ENCODE results near the gene MAGEB16. TPM values are rescaled to one million over a fixed set of nuclear protein-coding genes. Genes with fewer than 3 reads are reported as not detected.

The MAGEB16 gene
- total RNA-seq, 1 experiment from 2014 or later, result not detected

DNA sequence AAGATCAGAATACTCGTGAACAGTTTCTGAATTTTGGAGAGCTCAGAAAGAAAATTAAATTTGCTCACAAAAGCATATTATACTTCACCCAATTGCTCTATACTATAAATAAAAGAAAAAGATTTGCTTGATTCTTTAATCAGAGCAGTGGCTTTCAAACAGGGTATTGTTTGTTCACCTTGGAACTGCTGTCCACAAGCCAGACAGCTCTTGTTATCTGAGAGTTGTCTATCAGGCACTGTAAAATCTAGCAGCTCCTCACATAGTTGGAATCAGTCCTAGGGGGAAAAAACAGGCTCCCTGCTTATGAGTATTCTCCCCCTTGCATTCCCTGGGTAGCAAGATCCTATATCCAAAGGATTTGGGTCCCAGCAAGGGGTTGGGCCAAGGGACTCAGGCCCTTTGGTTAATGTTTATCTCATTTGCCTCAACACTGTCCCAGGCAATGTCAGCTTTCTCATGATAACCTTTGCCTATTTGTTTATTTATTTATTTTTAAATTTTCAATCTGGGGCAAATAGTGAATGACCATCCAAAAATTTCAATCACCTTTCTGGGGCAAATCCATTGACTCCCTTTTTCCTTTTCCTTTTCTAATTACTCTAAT is 24.1 kb upstream of the MAGEB16 start:
- intact Hi-C loops (cut with micrococcal nuclease), result no loop called here
- Histone ChIP-seq H4K20me1 (ENCODE audit: insufficient read depth) (no peaks in the 10 kb centered on the region), H3K4me3 (replicated peaks in 1 of 2; ENCODE audit: low read depth in 1 of 2, low read length in 2 of 2) (no peak overlapping the region), H3K4me1 (ENCODE audit: control insufficient read depth in 1 of 2, insufficient read depth in 2 of 2, low read length in 2 of 2) (no peaks in the 10 kb centered on the region), H3K27ac (ENCODE audit: low read depth, low read length) (no peak overlapping the region), H3K9ac (ENCODE audit: low read length) (no peak overlapping the region), H3K36me3 (ENCODE audit: control insufficient read depth in 1 of 2, insufficient read depth in 2 of 2, low read length in 2 of 2) (no peaks in the 10 kb centered on the region), H2AFZ (ENCODE audit: low read depth, low read length, poor library complexity, severe bottlenecking) (no peak overlapping the region), H3K9me3 (ENCODE audit: control insufficient read depth in 1 of 2, insufficient read depth in 1 of 2, low read depth in 1 of 2, low read length in 2 of 2) (no peaks in the 10 kb centered on the region), H3K9me2 (ENCODE audit: insufficient read depth) (no peaks in the 10 kb centered on the region), H3K4me2 (ENCODE audit: low read length) (no peak overlapping the region), H3K27me3 (ENCODE audit: insufficient read depth, low read length) (no peaks in the 10 kb centered on the region), H3K79me2 (ENCODE audit: insufficient read depth, low read length) (no peaks in the 10 kb centered on the region)
- ChIA-PET CTCF (no interaction called here), RAD21 (ENCODE audit: low non-redundant PET in 1 of 2, low total read pairs in 2 of 2, uncharacterized antibody in 2 of 2, unreplicated experiment in 2 of 2) (no interaction called here), POLR2A (no interaction called here)
- TF ChIP-seq POLR2A (IDR thresholded peaks at IDR 0.05; ENCODE audit: borderline replicate concordance, extremely low read depth, insufficient read depth, insufficient read length), result no peak
- no peak for TF ChIP-seq POLR2AphosphoS5 (IDR thresholded peaks at IDR 0.05; ENCODE audit: low read depth, low read length)
- no peak for TF ChIP-seq SP1 (IDR thresholded peaks at IDR 0.05; ENCODE audit: low read depth)
- no peak for TF ChIP-seq EZH2 (IDR thresholded peaks at IDR 0.05)
- TF ChIP-seq ZBTB33 (IDR thresholded peaks at IDR 0.05; ENCODE audit: extremely low read depth, insufficient replicate concordance, low read length), result no peak
- TF ChIP-seq, protein P1, sequence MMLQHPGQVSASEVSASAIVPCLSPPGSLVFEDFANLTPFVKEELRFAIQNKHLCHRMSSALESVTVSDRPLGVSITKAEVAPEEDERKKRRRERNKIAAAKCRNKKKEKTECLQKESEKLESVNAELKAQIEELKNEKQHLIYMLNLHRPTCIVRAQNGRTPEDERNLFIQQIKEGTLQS (IDR thresholded peaks at IDR 0.05), result no peak
- TF ChIP-seq FOSL1 (IDR thresholded peaks at IDR 0.05; ENCODE audit: low read depth), result no peak
- TF ChIP-seq RAD21 (IDR thresholded peaks at IDR 0.05; ENCODE audit: low read depth), result no peak
- no peak for TF ChIP-seq REST (IDR thresholded peaks at IDR 0.05; ENCODE audit: low read depth)
- TF ChIP-seq SRF (IDR thresholded peaks at IDR 0.05; ENCODE audit: low read depth), result no peak
- TF ChIP-seq JUND (IDR thresholded peaks at IDR 0.05), result no peak
- TF ChIP-seq ELF1 (IDR thresholded peaks at IDR 0.05; ENCODE audit: borderline replicate concordance, low read depth), result no peak
- no peak for TF ChIP-seq EGR1 (IDR thresholded peaks at IDR 0.05; ENCODE audit: low read depth)
- no peak for TF ChIP-seq ZNF274 (IDR thresholded peaks at IDR 0.05; ENCODE audit: low read depth, low read length)
- BruUV-seq (replicated peaks), result no TSS peak
- ATAC-seq (no peak), DNase-seq (ENCODE audit: low read depth, low spot score) (no peak)

Measured in HCT116 (cell line).